IMR-90 (cell line): ENCODE data around the gene NDUFS2. TPM values are rescaled to one million over a fixed set of nuclear protein-coding genes. Genes with fewer than 3 reads are reported as not detected.

Experiments
- ATAC-seq: fragments of 200-7000 bp; cut with Tn5 transposase; 2 replicates; pipeline ENCODE4 v1.9.1; 2020; ENCODE audit warnings: low read depth, mild to moderate bottlenecking, moderate library complexity
- BruUV-seq: library from RNA; stranded (reverse); fragments of 400-500 nt; replicated peaks from 2 replicates; lab custom pipeline; 2021; lab: Mats Ljungman, UMichigan
- CTCF ChIA-PET: fragments of 300-600 bp; formaldehyde crosslinking; extraction: SDS; loops from one replicate; lab custom pipeline; 2021; ENCODE audit warnings: antibody characterized with exemption; lab: Yijun Ruan, JAX
- POLR2A ChIA-PET: fragments of 300-600 bp; sonication (Branson Sonifier 250); formaldehyde crosslinking; loops from one replicate; lab custom pipeline; 2022; ENCODE audit warnings: antibody characterized with exemption; ENCODE audit not compliant: unreplicated experiment; lab: Charles Lee
- DNase-seq: peaks from one replicate; pipeline ENCODE4 v3.0.0; 2013
- H2AFZ ChIP-seq: replicated peaks from 2 replicates; pipeline ENCODE3; 2013; ENCODE audit warnings: low read length, mild to moderate bottlenecking; ENCODE audit not compliant: poor library complexity
- H2AK5ac ChIP-seq: 2 replicates; pipeline ENCODE4 v1.6.1; 2013; ENCODE audit warnings: low read depth, low read length, inconsistent platforms
- H2AK9ac ChIP-seq: replicated peaks from 2 replicates; pipeline ENCODE3; 2013; ENCODE audit warnings: mild to moderate bottlenecking, low read depth, low read length, moderate library complexity; ENCODE audit not compliant: poor library complexity
- H2BK120ac ChIP-seq: 2 replicates; pipeline ENCODE4 v1.6.1; 2013; ENCODE audit warnings: low read depth, low read length, inconsistent platforms
- H2BK15ac ChIP-seq: 3 replicates; pipeline ENCODE4 v1.6.1; 2013; ENCODE audit warnings: low read depth, low read length, inconsistent platforms
- H2BK20ac ChIP-seq: 2 replicates; pipeline ENCODE4 v1.6.1; 2013; ENCODE audit warnings: low read depth, mild to moderate bottlenecking, inconsistent platforms, low read length, moderate library complexity
- H2BK5ac ChIP-seq: 2 replicates; pipeline ENCODE4 v1.6.1; 2013; ENCODE audit warnings: mild to moderate bottlenecking, low read depth, low read length, inconsistent platforms; ENCODE audit not compliant: poor library complexity, severe bottlenecking
- H3K14ac ChIP-seq: replicated peaks from 2 replicates; pipeline ENCODE4 v1.6.1; 2013; ENCODE audit warnings: low read depth, low read length, inconsistent platforms
- H3K18ac ChIP-seq: 2 replicates; pipeline ENCODE4 v1.6.1; 2013; ENCODE audit warnings: low read depth, low read length, control low read depth
- H3K23ac ChIP-seq: 2 replicates; pipeline ENCODE4 v1.6.1; 2013; ENCODE audit warnings: low read depth, low read length, inconsistent platforms
- H3K27ac ChIP-seq: 2 replicates; pipeline ENCODE4 v1.5.1; 2013; ENCODE audit warnings: mild to moderate bottlenecking, control low read depth, low read length; ENCODE audit not compliant: insufficient read depth
- H3K27me3 ChIP-seq: 2 replicates; pipeline ENCODE4 v1.6.1; 2013; ENCODE audit warnings: low read length; ENCODE audit not compliant: control insufficient read depth, insufficient read depth
- H3K36me3 ChIP-seq: 2 replicates; pipeline ENCODE4 v1.6.1; 2013; ENCODE audit warnings: low read length, mixed read lengths; ENCODE audit not compliant: control insufficient read depth, insufficient read depth
- H3K4ac ChIP-seq: 2 replicates; pipeline ENCODE4 v1.6.1; 2013; ENCODE audit warnings: low read depth, low read length, inconsistent platforms
- H3K4me1 ChIP-seq: 2 replicates; pipeline ENCODE4 v1.6.1; 2013; ENCODE audit warnings: low read length, mixed read lengths; ENCODE audit not compliant: control insufficient read depth, insufficient read depth
- H3K4me2 ChIP-seq: 2 replicates; pipeline ENCODE4 v1.6.1; 2013; ENCODE audit warnings: low read depth, mild to moderate bottlenecking, control low read depth, low read length, moderate library complexity
- H3K4me3 ChIP-seq: 2 replicates; pipeline ENCODE4 v1.5.1; 2013; ENCODE audit warnings: low read depth, mild to moderate bottlenecking, control low read depth, low read length, moderate library complexity; ENCODE audit not compliant: insufficient read depth
- H3K56ac ChIP-seq: 2 replicates; pipeline ENCODE4 v1.6.1; 2013; ENCODE audit warnings: low read length, inconsistent platforms; ENCODE audit not compliant: insufficient read depth; ENCODE audit errors: extremely low read depth
- H3K79me1 ChIP-seq, 2 experiments: 2 replicates each; pipeline ENCODE4 v1.6.1; 2013; ENCODE audit warnings: low read length in 2 of 2, inconsistent platforms in 1 of 2, low read depth in 1 of 2
- H3K9ac ChIP-seq: 2 replicates; pipeline ENCODE4 v1.6.1; 2013; ENCODE audit warnings: low read depth, low read length, control low read depth
- H3K9me1 ChIP-seq: 2 replicates; pipeline ENCODE4 v1.6.1; 2013; ENCODE audit warnings: low read length, inconsistent platforms; ENCODE audit not compliant: insufficient read depth
- H3K9me3 ChIP-seq: 2 replicates; pipeline ENCODE4 v1.6.1; 2013; ENCODE audit warnings: low read length; ENCODE audit not compliant: control insufficient read depth, insufficient read depth
- H4K20me1 ChIP-seq: 2 replicates; pipeline ENCODE4 v1.6.1; 2013; ENCODE audit warnings: low read length, inconsistent platforms; ENCODE audit not compliant: insufficient read depth
- H4K5ac ChIP-seq: 2 replicates; pipeline ENCODE4 v1.6.1; 2013; ENCODE audit warnings: mild to moderate bottlenecking, low read depth, low read length, control low read depth
- H4K8ac ChIP-seq, 2 experiments: 2 replicates each; pipeline ENCODE4 v1.6.1; 2013; ENCODE audit warnings: low read depth in 2 of 2, low read length in 2 of 2, control low read depth in 1 of 2, inconsistent platforms in 1 of 2
- H4K91ac ChIP-seq: 2 replicates; pipeline ENCODE4 v1.6.1; 2013; ENCODE audit warnings: low read depth, low read length, inconsistent platforms; ENCODE audit not compliant: insufficient read depth
- CEBPB ChIP-seq: IDR thresholded peaks from 2 replicates; pipeline ENCODE4 v1.6.1; 2012; ENCODE audit warnings: low read depth, low read length, improper control_type of control experiment
- FOS ChIP-seq: fragments of 150-350 bp; IDR thresholded peaks from 2 replicates; pipeline ENCODE4 v1.6.1; 2016; ENCODE audit warnings: low read depth, low read length
- MAFK ChIP-seq: IDR thresholded peaks from 2 replicates; pipeline ENCODE4 v1.6.1; 2012; ENCODE audit warnings: low read depth, low read length, improper control_type of control experiment
- WGBS, 2 experiments: methylation state at CpG; one replicate each; pipeline versions ENCODE4 v1.1.5 to v1.1.7; 2013; ENCODE audit warnings: missing lambda C conversion rate in 2 of 2; ENCODE audit not compliant: insufficient read length in 1 of 2; ENCODE audit errors: extremely low coverage in 2 of 2; 5-methylcytosine and 5-hydroxymethylcytosine counted together
- dilution Hi-C: fragments of 300-500 bp; cut with HindIII; formaldehyde crosslinking; loops from one replicate; pipeline ENCODE4 v1.14.3; 2018; ENCODE audit warnings: low sequenced_read_pairs; ENCODE audit not compliant: unreplicated experiment
- in situ Hi-C: fragments of 300-500 bp; cut with MboI; formaldehyde crosslinking; loops from 3 replicates; pipeline ENCODE4 v1.14.3; 2019; ENCODE audit warnings: low sequenced_read_pairs, inconsistent platforms, mixed read lengths
- intact Hi-C: fragments of 100-400 bp; cut with micrococcal nuclease; formaldehyde crosslinking; loops from 2 replicates; pipeline ENCODE4 v1.10.0; 2022
- polyA plus RNA-seq, 3 experiments: library from polyadenylated mRNA; depleted of rRNA; stranded (reverse); fragments of >200 nt; gene quantifications; 2 replicates each; pipeline ENCODE4 v1.2.3, GENCODE V29; 2012; ENCODE audit warnings: low replicate concordance in 1 of 3
- total RNA-seq: library from RNA; depleted of rRNA; stranded (reverse); fragments of >200 nt; gene quantifications from 2 replicates; pipeline ENCODE4 v1.2.3, GENCODE V29; 2012

The NDUFS2 gene
- total and polyA plus RNA-seq, 2 of the 4 experiments (the other 2 are of a cell fraction), result 85.5 to 101 TPM

DNA sequence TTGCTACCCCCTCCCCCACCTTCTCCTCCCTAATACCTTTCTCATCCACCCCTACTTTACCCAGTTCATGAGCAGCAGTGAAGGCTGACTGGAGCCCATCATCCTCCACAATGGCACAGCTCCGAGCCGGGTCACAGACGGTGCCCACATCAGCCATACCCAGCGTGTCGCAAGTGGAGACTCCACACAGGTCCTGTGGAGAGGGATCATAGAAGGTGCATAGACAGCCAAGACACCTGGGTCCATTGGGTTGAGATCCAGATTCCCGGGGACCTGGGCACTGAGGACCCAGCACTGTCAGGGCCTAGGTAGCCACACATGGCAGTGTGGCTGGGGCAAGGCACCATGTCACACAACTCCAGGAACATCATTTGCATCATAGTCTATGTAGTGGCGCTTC, 6.1 kb upstream of the NDUFS2 start:
- Histone ChIP-seq H2BK15ac (no peak overlapping the region), H3K9me3 (no peaks in the 10 kb centered on the region), H3K56ac (no peak overlapping the region), H4K5ac (no peak overlapping the region), H3K4me3 (no peak overlapping the region), H2BK5ac (no peak overlapping the region), H3K4me2 (no peak overlapping the region), H2BK120ac (no peak overlapping the region), H2AK9ac (no peak overlapping the region), H2BK20ac (no peak overlapping the region), H4K91ac (no peak overlapping the region), H3K18ac (no peak overlapping the region), H3K14ac (no peak overlapping the region), H3K36me3 (no peaks in the 10 kb centered on the region), H3K9me1 (peaks cover 16% of the 10 kb centered on the region), H3K23ac (no peak overlapping the region), H2AFZ (peak overlapping the region; percentile 5), H2AK5ac (no peak overlapping the region), H3K9ac (no peak overlapping the region), H3K4me1 (peaks cover 25% of the 10 kb centered on the region), H4K20me1 (no peaks in the 10 kb centered on the region), H4K8ac (no peak overlapping the region; a peak in 1 of 4 replicates), H3K79me1 (no peaks in the 10 kb centered on the region; a peak in 1 of 4 replicates), H3K27me3 (no peaks in the 10 kb centered on the region), H3K4ac (no peak overlapping the region; the same call in 1 of the 2 replicates), H3K27ac (no peak overlapping the region)
- WGBS, 2 experiments, result 100% methylated on average over 1 of the region's 7 CpGs; no CpG with 5 or more reads in 1 of the 2 experiments
- in situ Hi-C loops, result no loop called here
- no peak for ATAC-seq
- dilution Hi-C loops, result no loop called here
- ChIA-PET POLR2A (no interaction called here), CTCF (no interaction called here)
- DNase-seq, result no peak
- TF ChIP-seq CEBPB (no peak), MAFK (no peak), FOS (no peak)
- intact Hi-C loops, result no loop called here
- no TSS peak for BruUV-seq
